ENCODE measurements around the gene TSNAX.

TSNAX gene

DNA sequence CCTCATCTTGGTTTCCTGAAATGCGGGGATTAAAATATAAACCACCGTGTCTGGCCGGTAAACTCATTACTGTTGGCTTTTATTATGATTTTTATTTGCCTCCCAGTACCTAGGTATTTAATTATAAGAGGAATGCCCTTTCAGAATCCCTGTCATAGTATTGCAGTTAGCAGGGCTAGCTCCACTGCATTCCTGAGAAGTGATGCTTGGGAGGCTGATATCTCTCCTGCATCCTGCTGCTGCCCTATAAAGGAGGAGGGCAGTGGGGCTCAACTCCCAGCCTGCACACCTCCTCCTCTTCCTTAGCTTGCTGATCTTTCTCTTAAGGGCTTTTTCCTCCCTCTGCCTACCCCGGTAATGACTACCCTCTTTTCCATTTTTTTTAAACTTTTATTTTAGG lies 78.2 kb downstream of the TSNAX start:
- H3K4me3 ChIP-seq (replicated peaks; ENCODE audit: insufficient read depth, low read length), result no peak overlapping the region
- TF ChIP-seq, protein P1, sequence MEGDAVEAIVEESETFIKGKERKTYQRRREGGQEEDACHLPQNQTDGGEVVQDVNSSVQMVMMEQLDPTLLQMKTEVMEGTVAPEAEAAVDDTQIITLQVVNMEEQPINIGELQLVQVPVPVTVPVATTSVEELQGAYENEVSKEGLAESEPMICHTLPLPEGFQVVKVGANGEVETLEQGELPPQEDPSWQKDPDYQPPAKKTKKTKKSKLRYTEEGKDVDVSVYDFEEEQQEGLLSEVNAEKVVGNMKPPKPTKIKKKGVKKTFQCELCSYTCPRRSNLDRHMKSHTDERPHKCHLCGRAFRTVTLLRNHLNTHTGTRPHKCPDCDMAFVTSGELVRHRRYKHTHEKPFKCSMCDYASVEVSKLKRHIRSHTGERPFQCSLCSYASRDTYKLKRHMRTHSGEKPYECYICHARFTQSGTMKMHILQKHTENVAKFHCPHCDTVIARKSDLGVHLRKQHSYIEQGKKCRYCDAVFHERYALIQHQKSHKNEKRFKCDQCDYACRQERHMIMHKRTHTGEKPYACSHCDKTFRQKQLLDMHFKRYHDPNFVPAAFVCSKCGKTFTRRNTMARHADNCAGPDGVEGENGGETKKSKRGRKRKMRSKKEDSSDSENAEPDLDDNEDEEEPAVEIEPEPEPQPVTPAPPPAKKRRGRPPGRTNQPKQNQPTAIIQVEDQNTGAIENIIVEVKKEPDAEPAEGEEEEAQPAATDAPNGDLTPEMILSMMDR (IDR thresholded peaks at IDR 0.05; ENCODE audit: insufficient read depth, low read length), result no peak
- TF ChIP-seq, protein P2, sequence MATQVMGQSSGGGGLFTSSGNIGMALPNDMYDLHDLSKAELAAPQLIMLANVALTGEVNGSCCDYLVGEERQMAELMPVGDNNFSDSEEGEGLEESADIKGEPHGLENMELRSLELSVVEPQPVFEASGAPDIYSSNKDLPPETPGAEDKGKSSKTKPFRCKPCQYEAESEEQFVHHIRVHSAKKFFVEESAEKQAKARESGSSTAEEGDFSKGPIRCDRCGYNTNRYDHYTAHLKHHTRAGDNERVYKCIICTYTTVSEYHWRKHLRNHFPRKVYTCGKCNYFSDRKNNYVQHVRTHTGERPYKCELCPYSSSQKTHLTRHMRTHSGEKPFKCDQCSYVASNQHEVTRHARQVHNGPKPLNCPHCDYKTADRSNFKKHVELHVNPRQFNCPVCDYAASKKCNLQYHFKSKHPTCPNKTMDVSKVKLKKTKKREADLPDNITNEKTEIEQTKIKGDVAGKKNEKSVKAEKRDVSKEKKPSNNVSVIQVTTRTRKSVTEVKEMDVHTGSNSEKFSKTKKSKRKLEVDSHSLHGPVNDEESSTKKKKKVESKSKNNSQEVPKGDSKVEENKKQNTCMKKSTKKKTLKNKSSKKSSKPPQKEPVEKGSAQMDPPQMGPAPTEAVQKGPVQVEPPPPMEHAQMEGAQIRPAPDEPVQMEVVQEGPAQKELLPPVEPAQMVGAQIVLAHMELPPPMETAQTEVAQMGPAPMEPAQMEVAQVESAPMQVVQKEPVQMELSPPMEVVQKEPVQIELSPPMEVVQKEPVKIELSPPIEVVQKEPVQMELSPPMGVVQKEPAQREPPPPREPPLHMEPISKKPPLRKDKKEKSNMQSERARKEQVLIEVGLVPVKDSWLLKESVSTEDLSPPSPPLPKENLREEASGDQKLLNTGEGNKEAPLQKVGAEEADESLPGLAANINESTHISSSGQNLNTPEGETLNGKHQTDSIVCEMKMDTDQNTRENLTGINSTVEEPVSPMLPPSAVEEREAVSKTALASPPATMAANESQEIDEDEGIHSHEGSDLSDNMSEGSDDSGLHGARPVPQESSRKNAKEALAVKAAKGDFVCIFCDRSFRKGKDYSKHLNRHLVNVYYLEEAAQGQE (IDR thresholded peaks at IDR 0.05; ENCODE audit: insufficient replicate concordance, low read depth), result no peak
- TF ChIP-seq SPI1 (IDR thresholded peaks at IDR 0.05; ENCODE audit: borderline replicate concordance, low read depth), result no peak
- no peak for TF ChIP-seq POLR2AphosphoS5 (IDR thresholded peaks at IDR 0.05; ENCODE audit: low read depth)
- no peak for TF ChIP-seq GABPA (IDR thresholded peaks at IDR 0.05; ENCODE audit: low read depth)
- DNase-seq (ENCODE audit: low read depth in 1 of 2, low spot score in 1 of 2), result no peak
- no peak overlapping the region for H3K27ac ChIP-seq (replicated peaks)
- no peaks in the 10 kb centered on the region for H3K27me3 ChIP-seq (ENCODE audit: insufficient read depth, poor library complexity, severe bottlenecking)

- TF ChIP-seq SPI1 (IDR thresholded peaks at IDR 0.05; ENCODE audit: borderline replicate concordance, low read depth), result no peak
- Histone ChIP-seq H3K27me3 (ENCODE audit: insufficient read depth, poor library complexity, severe bottlenecking) (no peaks in the 10 kb centered on the region), H3K4me3 (replicated peaks; ENCODE audit: insufficient read depth, low read length) (no peak overlapping the region), H3K27ac (replicated peaks) (no peak overlapping the region)
- DNase-seq (ENCODE audit: low read depth in 1 of 2, low spot score in 1 of 2), result no peak
These were observed 81.9 kb downstream of the TSNAX start for GRCh38 chr1:231610388-231610787.

DNA sequence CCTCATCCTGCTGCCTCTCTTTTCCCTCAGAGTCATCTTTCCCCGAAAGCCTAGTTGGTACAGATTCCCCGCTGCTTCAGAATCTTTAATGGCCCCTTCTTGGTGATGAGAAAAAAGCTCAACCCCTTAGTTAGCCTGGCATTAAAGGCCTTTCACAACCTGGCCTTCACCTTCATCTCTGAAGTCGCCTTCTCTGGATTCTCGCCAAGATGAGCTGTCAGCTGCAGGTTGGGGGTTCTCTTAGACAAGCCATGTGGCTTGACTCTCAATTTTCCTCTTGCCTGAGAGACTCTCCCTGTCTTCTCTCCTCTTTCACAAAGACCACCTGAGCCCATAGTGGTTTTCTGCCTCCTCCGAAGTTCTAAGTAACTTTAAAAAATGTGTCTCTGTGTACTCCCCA lies 82.6 kb downstream of the TSNAX start:
- DNase-seq (ENCODE audit: low read depth in 1 of 2, low spot score in 1 of 2), result no peak
- H3K27me3 ChIP-seq (ENCODE audit: insufficient read depth, poor library complexity, severe bottlenecking), result no peaks in the 10 kb centered on the region
- TF ChIP-seq SPI1 (IDR thresholded peaks at IDR 0.05; ENCODE audit: borderline replicate concordance, low read depth) (no peak), GABPA (IDR thresholded peaks at IDR 0.05; ENCODE audit: low read depth) (no peak), POLR2AphosphoS5 (IDR thresholded peaks at IDR 0.05; ENCODE audit: low read depth) (no peak)
- TF ChIP-seq, protein P1 (IDR thresholded peaks at IDR 0.05; ENCODE audit: insufficient read depth, low read length), result no peak
- TF ChIP-seq, protein P2 (IDR thresholded peaks at IDR 0.05; ENCODE audit: insufficient replicate concordance, low read depth), result no peak
- no peak overlapping the region for H3K4me3 ChIP-seq (replicated peaks; ENCODE audit: insufficient read depth, low read length)
- peak overlapping the region; percentile 86 for H3K27ac ChIP-seq (replicated peaks)

GRCh38 chr1:231611851-231612250 lies 83.4 kb downstream of the TSNAX start:
- DNase-seq (ENCODE audit: low read depth in 1 of 2, low spot score in 1 of 2), result no peak
- TF ChIP-seq, protein P2 (IDR thresholded peaks at IDR 0.05; ENCODE audit: insufficient replicate concordance, low read depth), result no peak
- TF ChIP-seq, protein P1 (IDR thresholded peaks at IDR 0.05; ENCODE audit: insufficient read depth, low read length), result no peak
- TF ChIP-seq SPI1 (IDR thresholded peaks at IDR 0.05; ENCODE audit: borderline replicate concordance, low read depth) (no peak), POLR2AphosphoS5 (IDR thresholded peaks at IDR 0.05; ENCODE audit: low read depth) (no peak), GABPA (IDR thresholded peaks at IDR 0.05; ENCODE audit: low read depth) (no peak)
- Histone ChIP-seq H3K27me3 (ENCODE audit: insufficient read depth, poor library complexity, severe bottlenecking) (no peaks in the 10 kb centered on the region), H3K4me3 (replicated peaks; ENCODE audit: insufficient read depth, low read length) (no peak overlapping the region), H3K27ac (replicated peaks) (peak overlapping the region; percentile 86)

All from HL-60 (cell line).